OCI-LY3 (cell line): ENCODE data around the gene C6orf141.

ENCODE experiments used
- CTCF ChIP-seq: fragments of 200-600, 300-600 bp; sonication (generic); IDR thresholded peaks from 2 replicates; pipeline ENCODE4 v1.5.1; 2014; ENCODE audit warnings: antibody characterized with exemption, low read length, low read depth
- EZH2phosphoT487 ChIP-seq: fragments of 200-600 bp; shearing (Covaris generic); IDR thresholded peaks from 2 replicates; pipeline ENCODE4 v1.6.1; 2018; ENCODE audit warnings: antibody characterized with exemption, mixed run types, low read depth

- TF ChIP-seq CTCF (no peak), EZH2phosphoT487 (no peak)
Observed at GRCh38 chr6:49550492-49551077, at the start of gene C6orf141.
